NCI-H1105 (cell line): Measurements from ENCODE around the gene GSTM2.

ENCODE experiments used
- DNase-seq: peaks from one replicate; lab custom pipeline; 2025; lab: John Stamatoyannopoulos, UW

Gene GSTM2

GRCh38 chr1:109667452-109668122 is at the start of gene GSTM2:
TSS of gene GSTM2 (plus strand) at chr1:109668057. CDS start at chr1:109668116, 59 bp downstream.
- peak; percentile 58 for DNase-seq

GRCh38 chr1:109618661-109619575 is 48.9 kb upstream of the GSTM2 start:
- DNase-seq, result no peak

GRCh38 chr1:109619576-109620400 is 48.1 kb upstream of the GSTM2 start, which contains the start of the genes AMPD2 and GNAT2:
TSS of gene AMPD2 (plus strand) at chr1:109619837. CDS start at chr1:109621176, 1,339 bp downstream.
TSS of gene GNAT2 (minus strand) at chr1:109619616. CDS start at chr1:109612870, 6,746 bp downstream.
- peak; percentile 24 for DNase-seq

- no peak for DNase-seq
These were observed 47.5 kb upstream of the GSTM2 start for GRCh38 chr1:109620401-109620791.

- peak; percentile 90 for DNase-seq
These were observed 47.0 kb upstream of the GSTM2 start for GRCh38 chr1:109620841-109621286.

GRCh38 chr1:109621379-109622136 is 46.3 kb upstream of the GSTM2 start:
- DNase-seq, result no peak

- no peak for DNase-seq
These were observed 45.5 kb upstream of the GSTM2 start for GRCh38 chr1:109622137-109622892.

- DNase-seq, result no peak
These were observed 45.0 kb upstream of the GSTM2 start for GRCh38 chr1:109622895-109623294.

GRCh38 chr1:109623601-109624161 is 44.2 kb upstream of the GSTM2 start:
- no peak for DNase-seq

GRCh38 chr1:109624201-109625010 is 43.5 kb upstream of the GSTM2 start:
- DNase-seq, result no peak

- DNase-seq, result no peak
These were observed 42.7 kb upstream of the GSTM2 start for GRCh38 chr1:109625176-109625575.

- DNase-seq, result no peak
These were observed 42.0 kb upstream of the GSTM2 start for GRCh38 chr1:109625601-109626560.

- no peak for DNase-seq
These were observed 41.0 kb upstream of the GSTM2 start for GRCh38 chr1:109626682-109627408.

GRCh38 chr1:109627692-109628399 is 40.0 kb upstream of the GSTM2 start:
- no peak for DNase-seq

- DNase-seq, result no peak
These were observed 39.1 kb upstream of the GSTM2 start for GRCh38 chr1:109628540-109629321.
